HG02588 (cell line): ENCODE data around the gene SNX9.
"Not testable (repeated sequence)": the region's sequence is repeated elsewhere in the genome, so short reads cannot be mapped to it uniquely, and the experiment has no call there.

ENCODE experiments used
- ATAC-seq: cut with Tn5 transposase; IDR thresholded peaks from one replicate; pipeline ENCODE4 v1.9.1; 2021; ENCODE audit warnings: mild to moderate bottlenecking, moderate library complexity; ENCODE audit not compliant: unreplicated experiment

The SNX9 gene

GRCh38 chr6:157823001-157823527 lies at the start of gene SNX9:
Gene SNX9 (plus strand): TSS chr6:157823246. CDS start chr6:157823435, 189 bp downstream.
- peak; percentile 62 for ATAC-seq

- no peak for ATAC-seq
Measured at GRCh38 chr6:157773248-157773773, 49.7 kb upstream of the SNX9 start.

GRCh38 chr6:157774153-157775135 lies 48.6 kb upstream of the SNX9 start:
- ATAC-seq, result no peak

- ATAC-seq, result no peak
Measured at GRCh38 chr6:157775376-157775775, 47.7 kb upstream of the SNX9 start.

GRCh38 chr6:157777344-157777743 lies 45.7 kb upstream of the SNX9 start:
- ATAC-seq, result no peak

GRCh38 chr6:157778719-157779118 lies 44.3 kb upstream of the SNX9 start:
- no peak for ATAC-seq

- ATAC-seq, result no peak
Measured at GRCh38 chr6:157779705-157780604, 43.1 kb upstream of the SNX9 start.

GRCh38 chr6:157785636-157786035 lies 37.4 kb upstream of the SNX9 start:
- no peak for ATAC-seq

- ATAC-seq, result no peak
Measured at GRCh38 chr6:157786221-157786620, 36.8 kb upstream of the SNX9 start.

- no peak for ATAC-seq
Measured at GRCh38 chr6:157787080-157787479, 36.0 kb upstream of the SNX9 start.

- ATAC-seq, result no peak
Measured at GRCh38 chr6:157788180-157788579, 34.9 kb upstream of the SNX9 start.

- ATAC-seq, result no peak
Measured at GRCh38 chr6:157789297-157789696, 33.7 kb upstream of the SNX9 start.

- ATAC-seq, result no peak
Measured at GRCh38 chr6:157789861-157790260, 33.2 kb upstream of the SNX9 start.

- no peak for ATAC-seq
Measured at GRCh38 chr6:157790548-157791160, 32.4 kb upstream of the SNX9 start.

- ATAC-seq, result no peak
Measured at GRCh38 chr6:157791450-157791849, 31.6 kb upstream of the SNX9 start.

- ATAC-seq, result no peak
Measured at GRCh38 chr6:157792671-157793070, 30.4 kb upstream of the SNX9 start.

GRCh38 chr6:157794012-157794411 lies 29.0 kb upstream of the SNX9 start:
- not testable (repeated sequence) for ATAC-seq

- ATAC-seq, result no peak
Measured at GRCh38 chr6:157795841-157796240, 27.2 kb upstream of the SNX9 start.

GRCh38 chr6:157798851-157799250 lies 24.2 kb upstream of the SNX9 start:
- ATAC-seq, result no peak

GRCh38 chr6:157799561-157799960 lies 23.5 kb upstream of the SNX9 start:
- ATAC-seq, result not testable (repeated sequence)
